Neural crest cell (in vitro differentiated cells): ENCODE results near the gene SAMD7. TPM values are rescaled to one million over a fixed set of nuclear protein-coding genes. Genes with fewer than 3 reads are reported as not detected.

Experiments used
- DNase-seq: peaks from one replicate; pipeline ENCODE4 v3.0.0; 2021; ENCODE audit warnings: low read depth, mixed read lengths, low spot score
- H3K27ac Mint-ChIP-seq: one replicate; pipeline ENCODE4 v1.8.0; 2021; ENCODE audit warnings: mild to moderate bottlenecking, mixed read lengths; ENCODE audit not compliant: unreplicated experiment
- H3K27me3 Mint-ChIP-seq: 2 replicates; pipeline ENCODE4 v1.8.0; 2021; ENCODE audit warnings: low read depth, mild to moderate bottlenecking, mixed read lengths
- H3K36me3 Mint-ChIP-seq: 2 replicates; pipeline ENCODE4 v1.8.0; 2021; ENCODE audit warnings: low read depth, mild to moderate bottlenecking, mixed read lengths
- H3K4me1 Mint-ChIP-seq: 2 replicates; pipeline ENCODE4 v1.8.0; 2021; ENCODE audit warnings: mixed read lengths
- H3K4me3 Mint-ChIP-seq: one replicate; pipeline ENCODE4 v1.8.0; 2021; ENCODE audit warnings: mild to moderate bottlenecking, mixed read lengths
- H3K9me3 Mint-ChIP-seq: 2 replicates; pipeline ENCODE4 v1.8.0; 2021; ENCODE audit warnings: mixed read lengths
- total RNA-seq: library from RNA; stranded (reverse); gene quantifications from 2 replicates; pipeline ENCODE4 v1.2.1, GENCODE V29; 2021
- TF ChIP-seq, protein P1 (sequence below): fragments of 200-600 bp; sonication (generic); conservative IDR thresholded peaks from 2 replicates; pipeline ENCODE4 v1.5.0; 2021; ENCODE audit warnings: antibody characterized with exemption, mild to moderate bottlenecking

SAMD7 gene
- total RNA-seq, 1 donor from 2014 or later = not detected

DNA sequence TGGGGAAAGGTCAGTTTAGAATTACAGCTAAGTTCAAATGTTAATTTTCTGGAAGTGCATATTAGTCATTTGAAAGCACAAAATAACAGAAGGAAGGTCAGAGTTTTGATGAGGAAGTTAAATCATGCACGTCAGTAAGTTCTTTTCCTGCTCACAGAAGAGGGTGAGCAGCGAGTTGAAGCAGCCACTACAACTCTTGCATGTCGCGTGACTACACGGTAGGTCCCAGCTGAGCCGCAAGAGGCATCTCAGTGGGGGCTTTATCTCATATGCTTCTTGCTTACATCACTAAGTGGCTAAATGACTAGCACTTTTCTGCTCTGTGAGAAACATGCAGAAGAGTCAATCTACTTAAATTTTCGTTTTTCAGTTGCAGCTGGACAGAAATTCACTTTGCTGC lies 33.9 kb downstream of the SAMD7 start:
- Mint-ChIP-seq H3K9me3 (no peaks in the 10 kb centered on the region), H3K27ac (no peak overlapping the region), H3K4me1 (no peaks in the 10 kb centered on the region), H3K4me3 (no peak overlapping the region), H3K36me3 (no peaks in the 10 kb centered on the region), H3K27me3 (no peaks in the 10 kb centered on the region)
- TF ChIP-seq, protein P1, sequence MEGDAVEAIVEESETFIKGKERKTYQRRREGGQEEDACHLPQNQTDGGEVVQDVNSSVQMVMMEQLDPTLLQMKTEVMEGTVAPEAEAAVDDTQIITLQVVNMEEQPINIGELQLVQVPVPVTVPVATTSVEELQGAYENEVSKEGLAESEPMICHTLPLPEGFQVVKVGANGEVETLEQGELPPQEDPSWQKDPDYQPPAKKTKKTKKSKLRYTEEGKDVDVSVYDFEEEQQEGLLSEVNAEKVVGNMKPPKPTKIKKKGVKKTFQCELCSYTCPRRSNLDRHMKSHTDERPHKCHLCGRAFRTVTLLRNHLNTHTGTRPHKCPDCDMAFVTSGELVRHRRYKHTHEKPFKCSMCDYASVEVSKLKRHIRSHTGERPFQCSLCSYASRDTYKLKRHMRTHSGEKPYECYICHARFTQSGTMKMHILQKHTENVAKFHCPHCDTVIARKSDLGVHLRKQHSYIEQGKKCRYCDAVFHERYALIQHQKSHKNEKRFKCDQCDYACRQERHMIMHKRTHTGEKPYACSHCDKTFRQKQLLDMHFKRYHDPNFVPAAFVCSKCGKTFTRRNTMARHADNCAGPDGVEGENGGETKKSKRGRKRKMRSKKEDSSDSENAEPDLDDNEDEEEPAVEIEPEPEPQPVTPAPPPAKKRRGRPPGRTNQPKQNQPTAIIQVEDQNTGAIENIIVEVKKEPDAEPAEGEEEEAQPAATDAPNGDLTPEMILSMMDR = no peak
- DNase-seq = no peak

DNA sequence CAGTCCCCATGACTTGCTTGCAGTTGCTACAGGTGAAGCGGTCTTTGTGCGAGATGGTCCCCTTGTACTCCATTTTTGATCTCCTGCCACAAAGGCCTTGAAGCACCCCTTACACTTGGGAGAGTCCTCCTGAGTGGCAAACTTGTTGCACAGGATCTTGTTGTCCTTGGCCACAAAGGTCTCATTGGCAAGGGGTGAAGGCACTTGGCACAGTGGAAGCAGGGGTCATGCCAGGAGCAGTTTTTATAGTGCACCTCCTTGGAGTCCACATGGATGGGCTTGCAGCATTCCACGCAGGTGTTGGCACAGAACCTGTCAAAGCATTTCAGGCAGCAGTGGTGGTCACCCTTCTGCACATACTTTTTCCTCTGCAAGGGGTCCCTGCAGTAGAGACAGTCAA lies 35.0 kb downstream of the SAMD7 start:
- Mint-ChIP-seq H3K27ac (no peak overlapping the region), H3K27me3 (no peaks in the 10 kb centered on the region), H3K4me3 (no peak overlapping the region), H3K36me3 (no peaks in the 10 kb centered on the region), H3K4me1 (no peaks in the 10 kb centered on the region), H3K9me3 (no peaks in the 10 kb centered on the region)
- DNase-seq = no peak
- TF ChIP-seq, protein P1 = no peak

DNA sequence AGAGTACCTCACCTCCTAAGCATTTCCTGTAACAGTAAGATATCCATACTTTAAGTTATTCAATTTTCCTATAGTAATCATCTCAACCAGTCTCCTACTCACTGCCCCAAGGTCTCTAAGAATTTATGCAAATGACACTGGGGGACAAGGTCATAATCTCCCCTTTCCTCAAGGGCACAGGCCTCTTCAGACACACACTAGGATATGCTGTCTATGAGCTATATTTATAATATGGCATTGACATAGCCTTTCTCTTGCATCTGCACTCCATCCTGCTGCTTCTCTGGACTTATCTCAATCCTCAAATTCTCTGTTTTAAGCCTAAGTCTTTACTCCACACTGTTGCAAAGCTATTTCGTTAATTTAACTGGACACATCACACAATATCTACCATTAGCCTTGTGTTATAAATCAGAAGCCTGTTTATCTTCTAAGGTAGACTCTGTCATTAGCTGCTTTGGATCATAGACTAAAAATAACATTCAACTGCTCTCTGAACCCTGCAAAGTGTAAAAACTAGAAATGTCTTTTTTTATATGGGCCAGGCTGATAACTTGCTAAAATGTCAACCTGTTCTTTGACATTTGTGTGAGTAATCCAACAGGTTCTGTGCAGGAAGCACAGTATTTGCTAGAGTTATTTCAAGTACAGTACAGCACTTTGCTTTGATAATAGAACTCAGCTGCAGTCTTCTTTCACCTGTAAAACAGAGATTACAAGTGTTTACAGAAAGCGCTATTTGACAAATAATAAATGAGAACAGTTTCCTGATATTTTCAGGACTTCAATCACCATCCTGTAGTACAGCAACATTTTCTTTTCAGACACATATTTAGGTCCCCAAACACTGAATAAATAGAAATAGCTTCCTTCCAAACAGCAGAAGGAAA lies 37.4 kb downstream of the SAMD7 start:
- H3K4me1 Mint-ChIP-seq = no peaks in the 10 kb centered on the region
- TF ChIP-seq, protein P1 = no peak
- H3K27me3 Mint-ChIP-seq = no peaks in the 10 kb centered on the region
- H3K9me3 Mint-ChIP-seq = peaks cover 2% of the 10 kb centered on the region
- H3K27ac Mint-ChIP-seq = no peak overlapping the region
- no peak overlapping the region for H3K4me3 Mint-ChIP-seq
- DNase-seq = no peak
- H3K36me3 Mint-ChIP-seq = no peaks in the 10 kb centered on the region

DNA sequence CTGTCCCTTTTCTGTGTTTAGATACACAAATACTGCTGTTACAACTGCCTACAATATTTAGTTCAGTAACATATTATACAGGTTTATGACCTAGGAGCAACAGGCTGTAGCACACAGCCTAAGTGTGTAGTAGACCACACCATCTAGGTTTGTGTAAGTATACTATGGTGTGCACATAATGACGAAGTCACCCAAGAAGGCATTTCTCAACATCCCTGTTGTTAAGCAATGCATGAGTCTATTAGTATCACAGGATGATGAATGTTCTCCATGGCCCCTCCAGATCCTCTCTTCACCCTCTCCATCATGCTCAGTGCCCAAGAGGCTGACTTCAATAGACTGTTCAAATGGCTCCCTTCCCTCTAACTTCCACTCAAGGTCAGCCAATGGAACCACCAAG lies 40.7 kb downstream of the SAMD7 start:
- Mint-ChIP-seq H3K4me3 (no peak overlapping the region), H3K27ac (no peak overlapping the region), H3K36me3 (no peaks in the 10 kb centered on the region), H3K4me1 (no peaks in the 10 kb centered on the region), H3K27me3 (no peaks in the 10 kb centered on the region), H3K9me3 (peaks cover 2% of the 10 kb centered on the region)
- no peak for DNase-seq
- TF ChIP-seq, protein P1 = no peak

DNA sequence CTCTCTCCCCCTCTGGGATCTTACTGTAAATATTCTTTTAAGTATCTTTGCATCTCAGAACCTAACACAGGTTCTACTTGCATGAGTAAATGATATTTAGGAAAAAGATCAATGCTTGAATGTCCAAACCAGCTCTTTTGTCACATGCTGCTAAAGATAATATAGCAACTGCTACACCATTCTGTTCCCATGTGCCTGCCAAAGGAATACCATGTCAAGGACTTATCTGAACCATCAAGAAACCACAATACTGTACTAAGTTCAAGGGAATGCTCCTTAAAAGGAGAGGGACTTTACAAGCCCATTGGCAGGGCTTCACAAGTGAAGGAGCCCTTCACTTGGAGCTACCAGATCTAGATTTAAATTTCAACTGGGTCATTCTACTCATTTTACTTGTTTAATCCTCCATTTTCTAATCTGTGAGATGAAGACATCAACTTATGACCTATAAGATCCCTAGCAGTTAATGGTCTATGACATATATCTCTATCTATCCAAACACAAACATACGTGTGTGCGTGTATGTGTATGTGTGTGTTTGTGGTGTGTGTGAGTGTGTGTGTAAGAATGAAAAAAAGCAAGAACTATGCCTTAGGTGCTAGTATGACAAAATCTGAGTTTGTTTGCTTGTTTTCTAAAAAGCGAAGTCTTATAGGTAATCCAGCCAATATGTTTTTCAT lies 42.2 kb downstream of the SAMD7 start:
- Mint-ChIP-seq H3K36me3 (no peaks in the 10 kb centered on the region), H3K27me3 (no peaks in the 10 kb centered on the region), H3K27ac (no peak overlapping the region), H3K9me3 (peaks cover 2% of the 10 kb centered on the region), H3K4me3 (no peak overlapping the region), H3K4me1 (no peaks in the 10 kb centered on the region)
- no peak for DNase-seq
- TF ChIP-seq, protein P1 = no peak
